ENCODE measurements around the gene HIRA. TPM values are rescaled to one million over a fixed set of nuclear protein-coding genes. Genes with fewer than 3 reads are reported as not detected.

The HIRA gene
- total RNA-seq, 1 experiment from 2014 or later: 27.0 TPM

GRCh38 chr22:19407649-19408606, 23.6 kb downstream of the HIRA start:
- DNase-seq (ENCODE audit: low read depth): no peak

GRCh38 chr22:19406846-19407245, 24.7 kb downstream of the HIRA start:
- DNase-seq (ENCODE audit: low read depth): no peak

- no peak for DNase-seq (ENCODE audit: low read depth)
Measured at GRCh38 chr22:19406281-19406811, 25.2 kb downstream of the HIRA start.

- DNase-seq (ENCODE audit: low read depth): no peak
Measured at GRCh38 chr22:19405652-19406051, 25.9 kb downstream of the HIRA start.

GRCh38 chr22:19405133-19405532, 26.4 kb downstream of the HIRA start:
- DNase-seq (ENCODE audit: low read depth): no peak

- no peak for DNase-seq (ENCODE audit: low read depth)
Measured at GRCh38 chr22:19404676-19405075, 26.9 kb downstream of the HIRA start.

- no peak for DNase-seq (ENCODE audit: low read depth)
Measured at GRCh38 chr22:19402642-19403191, 28.8 kb downstream of the HIRA start.

- no peak for DNase-seq (ENCODE audit: low read depth)
Measured at GRCh38 chr22:19401483-19401882, 30.1 kb downstream of the HIRA start.

- DNase-seq (ENCODE audit: low read depth): no peak
Measured at GRCh38 chr22:19400881-19401280, 30.7 kb downstream of the HIRA start.

GRCh38 chr22:19398652-19399051, 32.9 kb downstream of the HIRA start:
- no peak for DNase-seq (ENCODE audit: low read depth)

GRCh38 chr22:19398206-19398605, 33.3 kb downstream of the HIRA start:
- peak; percentile 14 for DNase-seq (ENCODE audit: low read depth)

- no peak for DNase-seq (ENCODE audit: low read depth)
Measured at GRCh38 chr22:19397734-19398104, 33.8 kb downstream of the HIRA start.

GRCh38 chr22:19396934-19397733, 34.4 kb downstream of the HIRA start:
- no peak for DNase-seq (ENCODE audit: low read depth)

GRCh38 chr22:19396561-19396933, 35.0 kb downstream of the HIRA start:
- DNase-seq (ENCODE audit: low read depth): no peak

- no peak for DNase-seq (ENCODE audit: low read depth)
Measured at GRCh38 chr22:19395276-19395675, 36.3 kb downstream of the HIRA start.

GRCh38 chr22:19394274-19395050, 37.1 kb downstream of the HIRA start:
- DNase-seq (ENCODE audit: low read depth): no peak

GRCh38 chr22:19393704-19394103, 37.8 kb downstream of the HIRA start:
- no peak for DNase-seq (ENCODE audit: low read depth)

GRCh38 chr22:19387575-19387974, 44.0 kb downstream of the HIRA start:
- no peak for DNase-seq (ENCODE audit: low read depth)

GRCh38 chr22:19387038-19387437, 44.5 kb downstream of the HIRA start:
- DNase-seq (ENCODE audit: low read depth): no peak

- no peak for DNase-seq (ENCODE audit: low read depth)
Measured at GRCh38 chr22:19386248-19386647, 45.3 kb downstream of the HIRA start.

GRCh38 chr22:19385221-19385906, 46.2 kb downstream of the HIRA start:
- no peak for DNase-seq (ENCODE audit: low read depth)
